Mesothelial cell of epicardium (in vitro differentiated cells): Measurements from ENCODE around the gene HGF. TPM values are rescaled to one million over a fixed set of nuclear protein-coding genes. Genes with fewer than 3 reads are reported as not detected.
A peak's percentile ranks its signal among the peaks of the same experiment; 100 is the strongest.

Experiments
- DNase-seq, 2 experiments: peaks; one replicate each; pipeline ENCODE4 v3.0.0; 2021; ENCODE audit warnings: low spot score in 2 of 2; ENCODE audit not compliant: unreplicated experiment in 2 of 2
- H3K27ac Mint-ChIP-seq: 2 replicates; pipeline ENCODE4 v1.8.0; 2021; ENCODE audit warnings: mixed read lengths
- H3K27me3 Mint-ChIP-seq: 2 replicates; pipeline ENCODE4 v1.8.0; 2021; ENCODE audit warnings: low read depth, mixed read lengths
- H3K36me3 Mint-ChIP-seq: 2 replicates; pipeline ENCODE4 v1.8.0; 2021; ENCODE audit warnings: mixed read lengths
- H3K4me1 Mint-ChIP-seq: 2 replicates; pipeline ENCODE4 v1.8.0; 2021; ENCODE audit warnings: mixed read lengths
- H3K4me3 Mint-ChIP-seq: 2 replicates; pipeline ENCODE4 v1.8.0; 2021; ENCODE audit warnings: mild to moderate bottlenecking, moderate library complexity, mixed read lengths
- H3K9me3 Mint-ChIP-seq: 2 replicates; pipeline ENCODE4 v1.8.0; 2021; ENCODE audit warnings: mixed read lengths
- total RNA-seq: library from RNA; stranded (reverse); gene quantifications from 3 replicates; pipeline ENCODE4 v1.2.1, GENCODE V29; 2021
- TF ChIP-seq, protein P1 (sequence below): fragments of 200-600 bp; sonication (generic); IDR thresholded peaks from one replicate; pipeline ENCODE4 v1.5.0; 2021; ENCODE audit warnings: antibody characterized with exemption; ENCODE audit not compliant: unreplicated experiment

HGF gene
- total RNA-seq, 1 donor from 2014 or later = 15.1 TPM

DNA sequence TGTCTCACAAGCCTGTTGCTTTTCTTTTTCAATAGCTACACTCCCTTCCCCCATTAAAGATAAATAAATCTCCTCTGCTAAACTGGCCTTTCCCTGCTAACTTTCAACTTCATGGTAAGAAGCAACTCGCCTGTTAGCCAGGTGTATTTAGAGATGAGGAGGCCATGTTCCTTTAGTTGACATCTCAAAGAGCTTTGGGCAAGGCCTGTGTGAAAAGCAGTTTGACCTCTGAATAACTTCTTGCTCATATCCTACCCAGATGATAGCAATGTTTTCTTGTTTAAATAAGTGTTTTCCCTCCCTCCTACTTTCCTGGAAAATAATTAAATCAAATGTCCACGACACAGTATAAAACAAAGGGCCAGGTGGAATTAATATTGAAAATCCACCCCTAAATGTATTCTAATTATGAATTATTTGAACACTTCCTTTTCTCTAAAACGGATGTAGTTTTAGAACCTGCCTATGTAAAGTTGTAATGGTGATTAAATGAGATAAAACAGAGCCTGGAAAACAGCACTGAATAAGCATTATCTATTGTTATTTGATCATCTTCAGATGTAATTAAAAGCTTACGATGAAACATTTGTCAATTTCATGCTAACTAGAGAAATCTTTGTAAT is 78.5 kb downstream of the HGF start:
- DNase-seq = no peak
- Mint-ChIP-seq H3K4me1 (peaks cover 44% of the 10 kb centered on the region), H3K27me3 (no peaks in the 10 kb centered on the region), H3K4me3 (no peak overlapping the region), H3K27ac (peak overlapping the region; percentile 79), H3K36me3 (no peaks in the 10 kb centered on the region), H3K9me3 (no peaks in the 10 kb centered on the region)
- TF ChIP-seq, protein P1, sequence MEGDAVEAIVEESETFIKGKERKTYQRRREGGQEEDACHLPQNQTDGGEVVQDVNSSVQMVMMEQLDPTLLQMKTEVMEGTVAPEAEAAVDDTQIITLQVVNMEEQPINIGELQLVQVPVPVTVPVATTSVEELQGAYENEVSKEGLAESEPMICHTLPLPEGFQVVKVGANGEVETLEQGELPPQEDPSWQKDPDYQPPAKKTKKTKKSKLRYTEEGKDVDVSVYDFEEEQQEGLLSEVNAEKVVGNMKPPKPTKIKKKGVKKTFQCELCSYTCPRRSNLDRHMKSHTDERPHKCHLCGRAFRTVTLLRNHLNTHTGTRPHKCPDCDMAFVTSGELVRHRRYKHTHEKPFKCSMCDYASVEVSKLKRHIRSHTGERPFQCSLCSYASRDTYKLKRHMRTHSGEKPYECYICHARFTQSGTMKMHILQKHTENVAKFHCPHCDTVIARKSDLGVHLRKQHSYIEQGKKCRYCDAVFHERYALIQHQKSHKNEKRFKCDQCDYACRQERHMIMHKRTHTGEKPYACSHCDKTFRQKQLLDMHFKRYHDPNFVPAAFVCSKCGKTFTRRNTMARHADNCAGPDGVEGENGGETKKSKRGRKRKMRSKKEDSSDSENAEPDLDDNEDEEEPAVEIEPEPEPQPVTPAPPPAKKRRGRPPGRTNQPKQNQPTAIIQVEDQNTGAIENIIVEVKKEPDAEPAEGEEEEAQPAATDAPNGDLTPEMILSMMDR = no peak

- Mint-ChIP-seq H3K9me3 (no peaks in the 10 kb centered on the region), H3K4me1 (peaks cover 44% of the 10 kb centered on the region), H3K27me3 (no peaks in the 10 kb centered on the region), H3K36me3 (no peaks in the 10 kb centered on the region), H3K27ac (peak overlapping the region; percentile 32), H3K4me3 (no peak overlapping the region)
- TF ChIP-seq, protein P1 = no peak
- DNase-seq = no peak
Observed at GRCh38 chr7:81690688-81691087, 79.2 kb downstream of the HGF start.

DNA sequence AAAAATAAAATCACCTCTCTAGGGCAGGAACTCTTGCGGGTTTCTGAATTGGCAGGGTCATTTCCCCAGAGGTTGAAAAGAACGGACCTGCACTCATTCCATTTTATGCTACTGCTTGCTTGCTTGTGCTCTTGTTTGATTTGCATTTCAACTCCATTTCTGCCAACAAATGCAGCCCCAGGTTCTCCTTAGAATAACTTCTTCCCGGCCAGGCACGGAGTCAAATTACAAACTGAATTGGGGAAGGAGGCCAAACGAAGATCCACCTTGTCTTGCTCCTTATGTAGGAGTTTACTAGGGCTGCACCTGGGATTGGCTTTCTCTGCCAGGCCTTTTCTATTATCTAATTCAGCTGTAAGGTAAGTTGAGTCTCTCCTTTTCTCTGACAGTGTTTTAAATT is 79.6 kb downstream of the HGF start:
- Mint-ChIP-seq H3K27ac (peak overlapping the region; percentile 53), H3K9me3 (no peaks in the 10 kb centered on the region), H3K4me3 (no peak overlapping the region), H3K4me1 (peaks cover 46% of the 10 kb centered on the region), H3K27me3 (no peaks in the 10 kb centered on the region), H3K36me3 (no peaks in the 10 kb centered on the region)
- TF ChIP-seq, protein P1 = no peak
- DNase-seq = no peak

DNA sequence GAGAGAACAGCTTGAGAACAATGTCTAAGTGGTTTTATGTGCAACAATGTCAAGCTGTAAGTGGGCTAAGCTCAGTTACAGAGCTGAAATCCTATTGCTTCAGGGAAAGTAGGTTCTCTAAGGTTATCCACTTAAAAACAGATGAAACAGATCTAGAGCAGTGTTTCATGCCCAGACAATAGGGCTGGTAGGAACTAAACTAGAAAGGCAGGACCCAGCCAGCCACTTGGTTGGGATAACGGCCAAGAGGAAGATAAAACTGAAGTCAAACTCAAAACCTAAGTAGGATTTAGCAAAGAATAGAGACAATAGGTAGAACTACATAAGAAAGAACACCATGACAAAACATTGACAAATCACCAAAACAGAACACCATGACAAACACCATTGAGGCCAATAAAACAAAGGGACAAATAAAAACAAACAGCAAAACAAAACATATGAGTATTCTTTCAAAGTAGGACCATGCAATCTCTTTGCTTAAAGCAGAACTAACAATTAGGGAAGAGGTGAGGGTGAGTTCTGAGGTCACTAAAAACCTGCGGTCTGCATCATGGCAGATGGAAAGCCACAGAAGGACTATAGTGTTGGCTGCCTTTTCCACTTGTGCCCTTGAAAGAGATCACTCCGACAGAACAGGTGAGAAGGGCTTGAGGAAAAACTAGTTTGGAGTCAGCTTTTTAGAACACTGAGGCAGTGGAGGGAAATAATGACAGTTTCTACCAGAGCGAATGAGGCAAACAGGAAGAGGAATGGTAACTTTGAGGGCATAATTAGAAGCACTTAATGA is 81.0 kb downstream of the HGF start:
- peaks cover 51% of the 10 kb centered on the region for H3K4me1 Mint-ChIP-seq
- H3K4me3 Mint-ChIP-seq = no peak overlapping the region
- H3K27ac Mint-ChIP-seq = no peak overlapping the region
- no peak for DNase-seq
- H3K27me3 Mint-ChIP-seq = no peaks in the 10 kb centered on the region
- TF ChIP-seq, protein P1 = no peak
- H3K36me3 Mint-ChIP-seq = no peaks in the 10 kb centered on the region
- no peaks in the 10 kb centered on the region for H3K9me3 Mint-ChIP-seq

- DNase-seq = no peak
- Mint-ChIP-seq H3K27ac (no peak overlapping the region), H3K36me3 (no peaks in the 10 kb centered on the region), H3K4me3 (no peak overlapping the region), H3K4me1 (peaks cover 53% of the 10 kb centered on the region), H3K9me3 (no peaks in the 10 kb centered on the region), H3K27me3 (no peaks in the 10 kb centered on the region)
- TF ChIP-seq, protein P1 = no peak
Observed at GRCh38 chr7:81687062-81687461, 82.8 kb downstream of the HGF start.
